ENCODE results near the gene KRT79.

The KRT79 gene

GRCh38 chr12:52814710-52815155 lies 19.4 kb downstream of the KRT79 start:
- Mint-ChIP-seq H3K36me3 (ENCODE audit: low read depth) (no peaks in the 10 kb centered on the region), H3K4me1 (ENCODE audit: low read depth) (no peaks in the 10 kb centered on the region), H3K9me3 (no peaks in the 10 kb centered on the region), H3K4me3 (no peak overlapping the region), H3K27me3 (peaks cover 6% of the 10 kb centered on the region), H3K27ac (no peak overlapping the region)
- intact Hi-C loops (cut with micrococcal nuclease), result no loop called here

GRCh38 chr12:52813885-52814709 lies 20.0 kb downstream of the KRT79 start, which contains the start of gene KRT4:
Gene KRT4 (minus strand): TSS chr12:52814116. CDS start chr12:52814058, 58 bp downstream.
- Mint-ChIP-seq H3K9me3 (no peaks in the 10 kb centered on the region), H3K4me1 (ENCODE audit: low read depth) (no peaks in the 10 kb centered on the region), H3K27me3 (peaks cover 6% of the 10 kb centered on the region), H3K36me3 (ENCODE audit: low read depth) (no peaks in the 10 kb centered on the region), H3K27ac (no peak within 1 kb of the TSS), H3K4me3 (no peak within 1 kb of the TSS)
- intact Hi-C loops (cut with micrococcal nuclease), result no loop called here

- H3K27ac Mint-ChIP-seq, result no peak overlapping the region
- no peaks in the 10 kb centered on the region for H3K4me1 Mint-ChIP-seq (ENCODE audit: low read depth)
- no peaks in the 10 kb centered on the region for H3K9me3 Mint-ChIP-seq
- H3K4me3 Mint-ChIP-seq, result no peak overlapping the region
- no peaks in the 10 kb centered on the region for H3K36me3 Mint-ChIP-seq (ENCODE audit: low read depth)
- peaks cover 3% of the 10 kb centered on the region for H3K27me3 Mint-ChIP-seq
- intact Hi-C loops (cut with micrococcal nuclease), result no loop called here
Measured at GRCh38 chr12:52813203-52813819, 20.8 kb downstream of the KRT79 start.

GRCh38 chr12:52812749-52813148 lies 21.4 kb downstream of the KRT79 start:
- Mint-ChIP-seq H3K4me1 (ENCODE audit: low read depth) (no peaks in the 10 kb centered on the region), H3K9me3 (no peaks in the 10 kb centered on the region), H3K27me3 (peaks cover 4% of the 10 kb centered on the region), H3K4me3 (no peak overlapping the region), H3K27ac (no peak overlapping the region), H3K36me3 (ENCODE audit: low read depth) (no peaks in the 10 kb centered on the region)
- intact Hi-C loops (cut with micrococcal nuclease), result no loop called here

- H3K4me1 Mint-ChIP-seq (ENCODE audit: low read depth), result no peaks in the 10 kb centered on the region
- H3K27ac Mint-ChIP-seq, result no peak overlapping the region
- intact Hi-C loops (cut with micrococcal nuclease), result no loop called here
- peaks cover 7% of the 10 kb centered on the region for H3K27me3 Mint-ChIP-seq
- no peaks in the 10 kb centered on the region for H3K9me3 Mint-ChIP-seq
- H3K4me3 Mint-ChIP-seq, result no peak overlapping the region
- no peaks in the 10 kb centered on the region for H3K36me3 Mint-ChIP-seq (ENCODE audit: low read depth)
Measured at GRCh38 chr12:52812073-52812400, 22.1 kb downstream of the KRT79 start.

- H3K27ac Mint-ChIP-seq, result no peak overlapping the region
- intact Hi-C loops (cut with micrococcal nuclease), result no loop called here
- H3K4me1 Mint-ChIP-seq (ENCODE audit: low read depth), result no peaks in the 10 kb centered on the region
- H3K36me3 Mint-ChIP-seq (ENCODE audit: low read depth), result no peaks in the 10 kb centered on the region
- H3K27me3 Mint-ChIP-seq, result peaks cover 7% of the 10 kb centered on the region
- H3K4me3 Mint-ChIP-seq, result no peak overlapping the region
- H3K9me3 Mint-ChIP-seq, result no peaks in the 10 kb centered on the region
Measured at GRCh38 chr12:52811191-52812072, 22.7 kb downstream of the KRT79 start.

- no peak overlapping the region for H3K27ac Mint-ChIP-seq
- H3K4me1 Mint-ChIP-seq (ENCODE audit: low read depth), result no peaks in the 10 kb centered on the region
- peaks cover 7% of the 10 kb centered on the region for H3K27me3 Mint-ChIP-seq
- no peaks in the 10 kb centered on the region for H3K36me3 Mint-ChIP-seq (ENCODE audit: low read depth)
- intact Hi-C loops (cut with micrococcal nuclease), result no loop called here
- no peak overlapping the region for H3K4me3 Mint-ChIP-seq
- no peaks in the 10 kb centered on the region for H3K9me3 Mint-ChIP-seq
Measured at GRCh38 chr12:52810554-52810953, 23.6 kb downstream of the KRT79 start.

GRCh38 chr12:52809166-52809565 lies 24.9 kb downstream of the KRT79 start:
- no peaks in the 10 kb centered on the region for H3K4me1 Mint-ChIP-seq (ENCODE audit: low read depth)
- H3K27ac Mint-ChIP-seq, result no peak overlapping the region
- no peaks in the 10 kb centered on the region for H3K9me3 Mint-ChIP-seq
- no peak overlapping the region for H3K4me3 Mint-ChIP-seq
- no peaks in the 10 kb centered on the region for H3K36me3 Mint-ChIP-seq (ENCODE audit: low read depth)
- intact Hi-C loops (cut with micrococcal nuclease), result no loop called here
- H3K27me3 Mint-ChIP-seq, result peaks cover 7% of the 10 kb centered on the region

- intact Hi-C loops (cut with micrococcal nuclease), result no loop called here
- Mint-ChIP-seq H3K9me3 (no peaks in the 10 kb centered on the region), H3K27ac (no peak overlapping the region), H3K27me3 (peaks cover 7% of the 10 kb centered on the region), H3K4me1 (ENCODE audit: low read depth) (no peaks in the 10 kb centered on the region), H3K4me3 (no peak overlapping the region), H3K36me3 (ENCODE audit: low read depth) (no peaks in the 10 kb centered on the region)
Measured at GRCh38 chr12:52808573-52809160, 25.4 kb downstream of the KRT79 start.

- Mint-ChIP-seq H3K27me3 (peaks cover 6% of the 10 kb centered on the region), H3K9me3 (no peaks in the 10 kb centered on the region), H3K36me3 (ENCODE audit: low read depth) (no peaks in the 10 kb centered on the region), H3K27ac (no peak overlapping the region), H3K4me3 (no peak overlapping the region), H3K4me1 (ENCODE audit: low read depth) (no peaks in the 10 kb centered on the region)
- intact Hi-C loops (cut with micrococcal nuclease), result no loop called here
Measured at GRCh38 chr12:52807544-52808470, 26.3 kb downstream of the KRT79 start.

GRCh38 chr12:52806821-52807543 lies 27.1 kb downstream of the KRT79 start:
- no peaks in the 10 kb centered on the region for H3K9me3 Mint-ChIP-seq
- peaks cover 6% of the 10 kb centered on the region for H3K27me3 Mint-ChIP-seq
- no peaks in the 10 kb centered on the region for H3K36me3 Mint-ChIP-seq (ENCODE audit: low read depth)
- no peak overlapping the region for H3K4me3 Mint-ChIP-seq
- H3K27ac Mint-ChIP-seq, result no peak overlapping the region
- intact Hi-C loops (cut with micrococcal nuclease), result no loop called here
- H3K4me1 Mint-ChIP-seq (ENCODE audit: low read depth), result no peaks in the 10 kb centered on the region

GRCh38 chr12:52806169-52806811 lies 27.8 kb downstream of the KRT79 start:
- intact Hi-C loops (cut with micrococcal nuclease), result no loop called here
- Mint-ChIP-seq H3K9me3 (no peaks in the 10 kb centered on the region), H3K36me3 (ENCODE audit: low read depth) (no peaks in the 10 kb centered on the region), H3K27me3 (peaks cover 6% of the 10 kb centered on the region), H3K4me1 (ENCODE audit: low read depth) (no peaks in the 10 kb centered on the region), H3K4me3 (no peak overlapping the region), H3K27ac (no peak overlapping the region)

All from dendritic cell treated with granulocyte-macrophage colony-stimulating factor and Interleukin-4, amounts not matched to agents 40 ng/mL and 50 ng/mL, for 4 days (primary cell).